GM12873 (cell line): Measurements from ENCODE around the gene PABPN1L.

Experiments used
- TF ChIP-seq, protein P1 (sequence below): IDR thresholded peaks from 2 replicates; pipeline ENCODE4 v1.5.1; 2012; ENCODE audit warnings: low read depth, mild to moderate bottlenecking, moderate library complexity, low read length, control low read depth; ENCODE audit not compliant: insufficient read depth; ENCODE audit errors: missing control alignments

Gene PABPN1L

DNA sequence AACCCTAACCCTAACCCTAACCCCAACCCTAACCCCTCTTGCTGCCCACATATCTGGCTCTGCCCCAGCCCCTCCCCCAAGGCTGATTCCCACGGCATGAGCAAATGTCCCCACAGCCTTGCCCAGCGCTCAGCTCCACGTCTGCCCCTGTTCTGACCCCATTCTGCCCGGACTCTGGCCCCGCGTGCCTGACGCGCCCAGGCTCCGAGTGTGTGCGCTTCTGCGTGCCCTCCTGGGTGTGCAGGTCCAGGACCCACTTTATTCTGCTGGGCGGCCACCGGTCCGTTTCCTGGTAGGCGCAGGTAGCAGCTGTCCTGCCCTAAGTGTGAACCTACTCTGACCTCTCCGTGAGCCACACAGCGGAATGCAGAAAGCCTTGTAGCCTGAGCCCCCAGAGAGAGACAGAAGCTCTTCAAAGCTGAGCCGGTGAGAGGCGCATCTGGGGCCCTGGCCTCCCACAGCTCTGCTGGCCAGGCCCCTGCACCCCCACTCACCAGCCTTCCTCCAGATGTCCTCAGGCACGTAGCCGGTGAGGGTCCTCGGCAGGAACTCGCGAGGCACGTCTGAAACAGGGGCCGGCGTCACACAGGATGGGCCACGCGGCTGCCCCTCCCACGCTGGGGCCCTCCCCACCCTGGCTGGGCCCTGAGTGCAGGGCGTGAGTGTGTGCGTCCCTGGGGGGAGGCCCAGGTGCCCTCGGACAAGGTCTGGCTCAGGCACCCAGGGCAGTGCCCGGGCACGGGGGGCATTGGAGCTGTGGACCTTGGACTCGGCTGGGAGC lies 14.0 kb upstream of the PABPN1L start:
- TF ChIP-seq, protein P1, sequence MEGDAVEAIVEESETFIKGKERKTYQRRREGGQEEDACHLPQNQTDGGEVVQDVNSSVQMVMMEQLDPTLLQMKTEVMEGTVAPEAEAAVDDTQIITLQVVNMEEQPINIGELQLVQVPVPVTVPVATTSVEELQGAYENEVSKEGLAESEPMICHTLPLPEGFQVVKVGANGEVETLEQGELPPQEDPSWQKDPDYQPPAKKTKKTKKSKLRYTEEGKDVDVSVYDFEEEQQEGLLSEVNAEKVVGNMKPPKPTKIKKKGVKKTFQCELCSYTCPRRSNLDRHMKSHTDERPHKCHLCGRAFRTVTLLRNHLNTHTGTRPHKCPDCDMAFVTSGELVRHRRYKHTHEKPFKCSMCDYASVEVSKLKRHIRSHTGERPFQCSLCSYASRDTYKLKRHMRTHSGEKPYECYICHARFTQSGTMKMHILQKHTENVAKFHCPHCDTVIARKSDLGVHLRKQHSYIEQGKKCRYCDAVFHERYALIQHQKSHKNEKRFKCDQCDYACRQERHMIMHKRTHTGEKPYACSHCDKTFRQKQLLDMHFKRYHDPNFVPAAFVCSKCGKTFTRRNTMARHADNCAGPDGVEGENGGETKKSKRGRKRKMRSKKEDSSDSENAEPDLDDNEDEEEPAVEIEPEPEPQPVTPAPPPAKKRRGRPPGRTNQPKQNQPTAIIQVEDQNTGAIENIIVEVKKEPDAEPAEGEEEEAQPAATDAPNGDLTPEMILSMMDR, result no peak

DNA sequence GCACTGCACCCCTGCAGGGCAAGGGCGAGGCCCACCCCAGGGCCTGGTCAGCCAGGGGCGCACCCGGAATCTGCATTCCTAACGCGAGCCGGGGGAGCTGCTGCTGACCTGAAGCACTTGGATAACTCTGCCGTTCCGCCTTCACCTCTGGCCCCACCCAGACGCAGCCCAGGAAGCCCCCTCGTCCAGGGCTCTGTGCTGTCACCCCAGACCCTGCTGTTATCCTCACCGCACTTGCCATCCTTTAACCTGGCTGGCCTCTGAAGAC lies 13.3 kb upstream of the PABPN1L start:
- TF ChIP-seq, protein P1, result no peak

DNA sequence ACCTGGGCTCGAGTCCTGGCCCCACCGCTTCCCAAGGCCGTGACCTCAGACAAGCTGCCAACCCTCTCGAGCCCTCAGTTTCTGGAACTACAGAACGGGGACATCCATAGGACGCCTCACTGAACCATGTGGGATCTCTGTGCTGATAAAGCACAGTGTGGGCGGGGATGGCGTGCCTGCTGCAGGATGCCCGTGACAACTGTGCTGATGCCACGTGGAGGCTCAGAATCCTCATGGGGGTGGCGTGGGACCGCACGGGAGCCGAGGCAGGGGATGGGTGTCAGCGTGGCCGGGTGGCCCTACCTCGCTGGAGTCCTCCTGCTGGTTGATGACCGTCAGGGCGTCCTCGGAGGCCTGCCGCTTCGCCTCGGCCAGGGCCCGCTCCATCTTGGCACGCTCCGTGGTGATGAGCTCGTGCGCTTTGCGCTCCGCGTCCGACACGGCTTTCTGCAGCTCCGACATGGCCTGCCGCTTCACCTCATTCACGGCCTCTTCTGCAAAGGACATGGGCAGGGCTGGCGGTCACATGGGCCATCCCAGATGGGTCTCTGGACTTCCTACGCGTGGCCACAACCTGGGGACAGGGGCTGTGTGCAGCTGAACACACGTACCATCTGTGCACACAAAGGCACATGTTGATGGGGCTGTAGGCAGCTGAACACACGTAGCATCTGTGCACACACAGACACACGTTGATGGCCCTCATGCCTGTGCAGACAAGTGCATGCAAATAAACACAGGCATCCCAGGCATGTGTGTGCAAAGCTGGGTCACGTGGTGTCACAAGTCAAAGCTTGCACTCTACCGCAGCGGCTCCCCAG lies 12.7 kb upstream of the PABPN1L start:
- TF ChIP-seq, protein P1, result no peak

DNA sequence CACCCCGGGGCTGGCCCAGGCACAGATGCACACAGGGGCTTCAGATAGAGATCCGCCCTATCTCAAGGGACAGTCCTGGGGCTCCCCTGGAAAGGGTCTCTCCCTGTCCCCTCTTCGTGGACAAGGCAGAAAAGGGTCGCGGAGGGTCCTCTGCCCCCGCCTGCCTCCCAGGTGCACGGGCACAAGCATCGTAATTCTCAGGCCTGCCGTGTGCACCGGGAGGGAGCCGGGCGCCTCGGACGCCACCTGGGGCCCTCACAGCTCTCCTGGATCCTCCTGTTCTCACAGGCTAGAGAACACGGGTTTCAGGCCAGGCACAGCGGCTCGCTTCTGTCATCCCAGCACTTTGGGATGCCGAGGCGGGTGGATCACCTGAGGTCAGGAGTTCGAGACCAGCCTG lies 11.9 kb upstream of the PABPN1L start:
- TF ChIP-seq, protein P1, result no peak

DNA sequence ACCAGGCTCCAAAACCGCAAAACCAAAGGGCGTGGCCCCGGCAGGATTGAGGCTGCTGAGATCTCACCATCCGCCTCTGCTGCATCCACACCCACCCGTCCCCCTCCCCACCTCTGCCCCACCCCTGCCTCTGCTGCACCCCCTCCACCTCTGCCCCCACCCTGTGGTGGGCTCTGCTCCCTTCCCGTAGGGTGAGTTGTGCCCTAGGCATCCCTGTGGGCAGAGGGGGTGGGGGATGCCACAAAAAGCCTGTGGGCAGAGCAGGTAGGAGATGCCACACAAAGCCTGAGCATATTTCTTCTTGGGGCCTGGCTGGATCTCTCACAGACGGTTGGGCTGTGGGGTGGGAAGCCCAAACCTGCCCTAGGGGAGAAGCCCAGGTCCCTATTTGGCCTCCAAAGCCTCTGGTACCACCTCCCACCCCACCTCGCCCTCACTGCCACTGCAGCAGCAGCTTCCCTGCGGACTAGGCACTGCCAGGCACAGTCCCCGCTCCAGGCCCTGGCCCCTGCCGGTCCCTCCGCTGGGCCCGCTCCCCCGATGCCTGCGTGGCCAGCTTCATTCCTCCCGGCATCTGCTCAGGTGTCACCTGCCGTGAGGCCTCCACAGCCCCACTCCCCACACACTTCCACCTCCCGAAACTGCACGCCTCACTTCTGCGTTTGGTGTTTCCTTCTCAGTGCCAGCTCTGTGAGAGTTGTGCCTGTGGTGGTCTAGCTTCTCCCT lies 11.3 kb upstream of the PABPN1L start:
- TF ChIP-seq, protein P1, result no peak

DNA sequence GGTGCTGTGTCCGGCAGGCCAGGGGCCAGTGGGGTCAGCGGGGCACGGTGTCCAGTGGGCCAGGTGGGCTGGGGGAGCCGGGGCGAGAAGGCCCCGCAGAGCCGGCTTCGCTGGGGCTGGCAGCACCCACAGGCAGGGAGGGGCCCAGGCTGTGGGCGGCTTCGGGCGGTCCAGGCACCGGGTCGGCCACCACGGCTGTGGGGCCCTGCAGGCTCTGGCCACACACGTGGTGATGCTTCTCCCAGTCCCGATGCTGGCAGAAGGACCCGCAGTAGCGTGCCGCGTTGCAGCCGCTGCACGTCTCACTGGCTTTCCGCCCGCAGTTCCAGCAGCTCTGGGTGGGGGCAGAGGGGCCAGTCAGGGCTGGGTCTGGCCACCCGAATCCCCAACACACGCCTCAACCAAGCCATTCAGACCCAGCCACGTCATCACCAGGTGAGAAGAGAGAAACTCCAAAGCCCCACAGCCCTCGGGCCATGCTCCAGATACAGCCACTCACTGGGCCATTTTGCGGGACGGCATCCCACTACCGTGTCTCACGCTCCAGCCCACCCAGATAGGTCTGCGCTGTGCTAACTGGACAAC lies 10.6 kb upstream of the PABPN1L start:
- TF ChIP-seq, protein P1, result no peak
